Umbilical cord (tissue), 2 donors: ENCODE measurements around the gene SIPA1. TPM values are rescaled to one million over a fixed set of nuclear protein-coding genes. Genes with fewer than 3 reads are reported as not detected.
A peak's percentile ranks its signal among the peaks of the same experiment; 100 is the strongest.
"Not testable (repeated sequence)": the region's sequence is repeated elsewhere in the genome, so short reads cannot be mapped to it uniquely, and the experiment has no call there.

Experiments
- DNase-seq: peaks from one replicate; pipeline ENCODE4 v3.0.0-alpha.2; 2015; ENCODE audit warnings: low spot score
- total RNA-seq: library from RNA; depleted of rRNA; stranded (reverse); fragments of >200 nt; gene quantifications from one replicate; pipeline ENCODE4 v1.2.3, GENCODE V29; 2014; ENCODE audit warnings: low replicate concordance; ENCODE audit not compliant: insufficient read depth

The SIPA1 gene
- total RNA-seq, 1 donor from 2014 or later: 23.8 TPM

- DNase-seq: no peak
These were observed 14.7 kb upstream of the SIPA1 start for GRCh38 chr11:65623177-65623576.

- no peak for DNase-seq
These were observed 13.9 kb upstream of the SIPA1 start for GRCh38 chr11:65623852-65624616.

- DNase-seq: no peak
These were observed 12.8 kb upstream of the SIPA1 start for GRCh38 chr11:65624931-65625627.

GRCh38 chr11:65625628-65626342 is 12.1 kb upstream of the SIPA1 start:
- DNase-seq: peak; percentile 43

- no peak for DNase-seq
These were observed 10.7 kb upstream of the SIPA1 start for GRCh38 chr11:65627202-65627601.

GRCh38 chr11:65629579-65629978 is 8.3 kb upstream of the SIPA1 start:
- DNase-seq: no peak

GRCh38 chr11:65630215-65630614 is 7.7 kb upstream of the SIPA1 start:
- no peak for DNase-seq

- DNase-seq: no peak
These were observed 4.4 kb upstream of the SIPA1 start for GRCh38 chr11:65633390-65634108.

GRCh38 chr11:65634109-65634436 is 3.8 kb upstream of the SIPA1 start:
- no peak for DNase-seq

GRCh38 chr11:65634440-65634839 is 3.5 kb upstream of the SIPA1 start:
- DNase-seq: no peak

GRCh38 chr11:65634905-65635731 is 2.8 kb upstream of the SIPA1 start:
- DNase-seq: no peak

- DNase-seq: no peak
These were observed 1.5 kb upstream of the SIPA1 start for GRCh38 chr11:65636108-65637031.

GRCh38 chr11:65637032-65637557 is 806 bp upstream of the SIPA1 start:
- no peak for DNase-seq

GRCh38 chr11:65639228-65639597 is 1.3 kb downstream of the SIPA1 start:
- not testable (repeated sequence) for DNase-seq

- peak; percentile 20 for DNase-seq
These were observed 2.0 kb downstream of the SIPA1 start for GRCh38 chr11:65639623-65640482.

- peak; percentile 49 for DNase-seq
These were observed 2.8 kb downstream of the SIPA1 start for GRCh38 chr11:65640483-65641296.

GRCh38 chr11:65641297-65642013 is 3.6 kb downstream of the SIPA1 start:
- no peak for DNase-seq
